HepG2 (cell line): Measurements from ENCODE around the gene KLHDC8B. TPM values are rescaled to one million over a fixed set of nuclear protein-coding genes. Genes with fewer than 3 reads are reported as not detected.

ENCODE experiments used
- HOXA3 ChIP-seq: sonication (generic); formaldehyde crosslinking; IDR thresholded peaks from 2 replicates; pipeline ENCODE4 v1.5.0; 2020; ENCODE audit warnings: missing genetic modification reagents
- MEF2D ChIP-seq: sonication (generic); formaldehyde crosslinking; IDR thresholded peaks from 2 replicates; pipeline ENCODE4 v1.5.1; 2020; ENCODE audit warnings: mild to moderate bottlenecking, missing genetic modification reagents
- PITX1 ChIP-seq: sonication (generic); formaldehyde crosslinking; IDR thresholded peaks from 2 replicates; pipeline ENCODE4 v1.5.1; 2020; ENCODE audit warnings: mild to moderate bottlenecking, missing genetic modification reagents
- POLR2AphosphoS5 ChIP-seq: IDR thresholded peaks from 2 replicates; pipeline ENCODE4 v1.6.1; 2012; ENCODE audit warnings: low read depth, low read length
- SPEN ChIP-seq: sonication (generic); formaldehyde crosslinking; IDR thresholded peaks from 2 replicates; pipeline ENCODE4 v1.5.1; 2020; ENCODE audit warnings: low read depth, mild to moderate bottlenecking, missing genetic modification reagents
- YEATS2 ChIP-seq: sonication (generic); formaldehyde crosslinking; IDR thresholded peaks from 2 replicates; pipeline ENCODE4 v1.4.0; 2020; ENCODE audit warnings: missing genetic modification reagents, borderline replicate concordance
- YEATS4 ChIP-seq: sonication (generic); formaldehyde crosslinking; IDR thresholded peaks from 2 replicates; pipeline ENCODE4 v1.4.0; 2020; ENCODE audit warnings: missing genetic modification reagents, borderline replicate concordance
- YY1 ChIP-seq: IDR thresholded peaks from 2 replicates; pipeline ENCODE4 v1.6.1; 2011; ENCODE audit warnings: low read length, low read depth, moderate library complexity, mild to moderate bottlenecking; ENCODE audit not compliant: insufficient read depth, insufficient replicate concordance
- ZBTB21 ChIP-seq: sonication (generic); formaldehyde crosslinking; IDR thresholded peaks from 2 replicates; pipeline ENCODE4 v1.4.0; 2020; ENCODE audit warnings: missing genetic modification reagents
- ZNF670 ChIP-seq: sonication (generic); formaldehyde crosslinking; IDR thresholded peaks from 2 replicates; pipeline ENCODE4 v1.8.0; 2022; ENCODE audit warnings: mild to moderate bottlenecking, missing genetic modification reagents, borderline replicate concordance
- ZNF709 ChIP-seq: sonication (generic); formaldehyde crosslinking; IDR thresholded peaks from 2 replicates; pipeline ENCODE4 v1.5.0; 2020; ENCODE audit warnings: mild to moderate bottlenecking, missing genetic modification reagents
- ZNF816 ChIP-seq: sonication (generic); formaldehyde crosslinking; IDR thresholded peaks from 2 replicates; pipeline ENCODE4 v1.8.0; 2022; ENCODE audit warnings: missing genetic modification reagents, mild to moderate bottlenecking, borderline replicate concordance
- polyA plus RNA-seq, 8 experiments: library from polyadenylated mRNA; depleted of rRNA in 3 of 8; stranded (reverse) in 7 of 8; unstranded in 1 of 8; fragments of >200 nt; fragmentation: Illumina TruSeq in 4 of 8; extraction: Trizol in 4 of 8; gene quantifications; 2 replicates each; pipeline versions ENCODE4 v1.2.1 to v1.2.3, GENCODE V29; 2011 to 2016; ENCODE audit warnings: low read depth in 4 of 8, missing spikeins in 1 of 8, mixed read lengths in 1 of 8; ENCODE audit not compliant: insufficient read depth in 1 of 8
- total RNA-seq, 5 experiments: library from RNA; depleted of rRNA; stranded (reverse); fragments of >200 nt; fragmentation: Illumina TruSeq; extraction: Trizol; gene quantifications; 2 replicates each; pipeline ENCODE4 v1.2.3, GENCODE V29; 2016; ENCODE audit warnings: low read depth in 1 of 5
- TF ChIP-seq, protein P1 (sequence below): IDR thresholded peaks from 2 replicates; pipeline ENCODE4 v1.4.0; 2020; ENCODE audit warnings: mild to moderate bottlenecking, missing genetic modification reagents
- TF ChIP-seq, protein P2 (sequence below): conservative IDR thresholded peaks from 2 replicates; pipeline ENCODE4 v1.6.1; 2018; ENCODE audit warnings: missing genetic modification reagents
- TF ChIP-seq, protein P3 (sequence below): sonication (generic); formaldehyde crosslinking; IDR thresholded peaks from 2 replicates; pipeline ENCODE4 v1.4.0; 2020; ENCODE audit warnings: missing genetic modification reagents; ENCODE audit errors: not compliant biosample characterization
- TF ChIP-seq, protein P4 (sequence below): sonication (generic); formaldehyde crosslinking; IDR thresholded peaks from 2 replicates; pipeline ENCODE4 v1.4.0; 2020; ENCODE audit warnings: missing genetic modification reagents
- TF ChIP-seq, protein P5 (sequence below): sonication (generic); formaldehyde crosslinking; conservative IDR thresholded peaks from 2 replicates; pipeline ENCODE4 v1.8.0; 2022; ENCODE audit warnings: mild to moderate bottlenecking, moderate library complexity, missing genetic modification reagents

KLHDC8B gene
- total and polyA plus RNA-seq, 2 of the 13 experiments (the other 11 are each of a cell fraction or from before 2014, with no cell fraction given), result 17.2 to 17.8 TPM

DNA sequence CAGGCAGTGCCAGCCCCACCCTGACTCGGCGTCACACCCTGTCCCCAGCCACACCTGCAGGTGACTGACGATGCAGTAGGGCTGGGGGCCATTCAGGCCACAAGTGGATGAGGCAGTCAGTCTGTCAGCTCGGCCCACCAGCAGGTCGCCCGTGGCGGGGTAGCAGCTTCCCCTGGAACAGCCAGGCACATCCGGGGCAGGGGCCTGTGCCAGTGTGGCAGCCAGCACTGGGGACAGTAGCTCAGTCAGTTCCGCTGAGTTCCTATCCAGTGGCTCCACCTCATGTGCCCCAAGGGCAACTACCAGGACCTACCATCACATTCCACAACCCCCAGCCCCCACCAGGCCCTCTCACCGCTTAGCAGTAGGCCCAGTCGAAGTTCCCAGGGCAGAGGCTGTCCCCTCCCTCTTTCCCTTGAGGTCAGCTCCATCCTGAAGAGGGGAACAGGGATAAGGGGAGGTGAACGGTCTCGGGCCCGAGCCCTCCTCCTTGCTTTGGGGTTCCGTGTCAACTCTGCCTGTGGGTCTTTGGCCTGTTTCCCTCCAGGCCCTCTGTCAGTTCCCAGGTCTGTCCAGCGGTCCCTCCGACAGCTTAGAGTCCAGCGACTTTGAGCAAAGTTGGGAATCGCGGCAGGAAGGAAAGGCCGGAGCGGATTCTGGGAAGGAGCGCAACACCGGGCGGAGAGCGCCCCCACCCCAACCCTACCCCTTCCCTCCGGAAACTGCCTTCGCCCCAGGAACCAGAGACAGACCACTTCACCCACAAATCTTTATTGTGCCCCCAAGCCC is 38.8 kb upstream of the KLHDC8B start, which contains the start of gene LAMB2 (continued):
- TF ChIP-seq, protein P1, sequence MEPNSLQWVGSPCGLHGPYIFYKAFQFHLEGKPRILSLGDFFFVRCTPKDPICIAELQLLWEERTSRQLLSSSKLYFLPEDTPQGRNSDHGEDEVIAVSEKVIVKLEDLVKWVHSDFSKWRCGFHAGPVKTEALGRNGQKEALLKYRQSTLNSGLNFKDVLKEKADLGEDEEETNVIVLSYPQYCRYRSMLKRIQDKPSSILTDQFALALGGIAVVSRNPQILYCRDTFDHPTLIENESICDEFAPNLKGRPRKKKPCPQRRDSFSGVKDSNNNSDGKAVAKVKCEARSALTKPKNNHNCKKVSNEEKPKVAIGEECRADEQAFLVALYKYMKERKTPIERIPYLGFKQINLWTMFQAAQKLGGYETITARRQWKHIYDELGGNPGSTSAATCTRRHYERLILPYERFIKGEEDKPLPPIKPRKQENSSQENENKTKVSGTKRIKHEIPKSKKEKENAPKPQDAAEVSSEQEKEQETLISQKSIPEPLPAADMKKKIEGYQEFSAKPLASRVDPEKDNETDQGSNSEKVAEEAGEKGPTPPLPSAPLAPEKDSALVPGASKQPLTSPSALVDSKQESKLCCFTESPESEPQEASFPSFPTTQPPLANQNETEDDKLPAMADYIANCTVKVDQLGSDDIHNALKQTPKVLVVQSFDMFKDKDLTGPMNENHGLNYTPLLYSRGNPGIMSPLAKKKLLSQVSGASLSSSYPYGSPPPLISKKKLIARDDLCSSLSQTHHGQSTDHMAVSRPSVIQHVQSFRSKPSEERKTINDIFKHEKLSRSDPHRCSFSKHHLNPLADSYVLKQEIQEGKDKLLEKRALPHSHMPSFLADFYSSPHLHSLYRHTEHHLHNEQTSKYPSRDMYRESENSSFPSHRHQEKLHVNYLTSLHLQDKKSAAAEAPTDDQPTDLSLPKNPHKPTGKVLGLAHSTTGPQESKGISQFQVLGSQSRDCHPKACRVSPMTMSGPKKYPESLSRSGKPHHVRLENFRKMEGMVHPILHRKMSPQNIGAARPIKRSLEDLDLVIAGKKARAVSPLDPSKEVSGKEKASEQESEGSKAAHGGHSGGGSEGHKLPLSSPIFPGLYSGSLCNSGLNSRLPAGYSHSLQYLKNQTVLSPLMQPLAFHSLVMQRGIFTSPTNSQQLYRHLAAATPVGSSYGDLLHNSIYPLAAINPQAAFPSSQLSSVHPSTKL, result peak; percentile 12; the same call in 1 of the 2 replicates
- TF ChIP-seq ZNF709 (0 out of 2 replicates have a peak, but pooled peaks have one; percentile 65), PITX1 (CRISPR knock-in tag) (0 out of 2 replicates have a peak, but pooled peaks have one; percentile 22), SPEN (peak; percentile 66), MEF2D (CRISPR knock-in tag) (no peak), ZBTB21 (CRISPR knock-in tag) (no peak), ZNF816 (CRISPR knock-in tag) (peak; percentile 73; the same call in 1 of the 2 replicates), YEATS4 (CRISPR knock-in tag) (peak; percentile 68; the same call in 1 of the 2 replicates), POLR2AphosphoS5 (peak; percentile 68), HOXA3 (CRISPR knock-in tag) (peak; percentile 54; the same call in 1 of the 2 replicates), YY1 (peak; percentile 68), YEATS2 (CRISPR knock-in tag) (peak; percentile 68; the same call in 1 of the 2 replicates), ZNF670 (CRISPR knock-in tag) (peak; percentile 50; the same call in 1 of the 2 replicates)
- TF ChIP-seq, protein P2, sequence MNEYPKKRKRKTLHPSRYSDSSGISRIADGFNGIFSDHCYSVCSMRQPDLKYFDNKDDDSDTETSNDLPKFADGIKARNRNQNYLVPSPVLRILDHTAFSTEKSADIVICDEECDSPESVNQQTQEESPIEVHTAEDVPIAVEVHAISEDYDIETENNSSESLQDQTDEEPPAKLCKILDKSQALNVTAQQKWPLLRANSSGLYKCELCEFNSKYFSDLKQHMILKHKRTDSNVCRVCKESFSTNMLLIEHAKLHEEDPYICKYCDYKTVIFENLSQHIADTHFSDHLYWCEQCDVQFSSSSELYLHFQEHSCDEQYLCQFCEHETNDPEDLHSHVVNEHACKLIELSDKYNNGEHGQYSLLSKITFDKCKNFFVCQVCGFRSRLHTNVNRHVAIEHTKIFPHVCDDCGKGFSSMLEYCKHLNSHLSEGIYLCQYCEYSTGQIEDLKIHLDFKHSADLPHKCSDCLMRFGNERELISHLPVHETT (CRISPR knock-in tag), result no peak
- TF ChIP-seq, protein P3, sequence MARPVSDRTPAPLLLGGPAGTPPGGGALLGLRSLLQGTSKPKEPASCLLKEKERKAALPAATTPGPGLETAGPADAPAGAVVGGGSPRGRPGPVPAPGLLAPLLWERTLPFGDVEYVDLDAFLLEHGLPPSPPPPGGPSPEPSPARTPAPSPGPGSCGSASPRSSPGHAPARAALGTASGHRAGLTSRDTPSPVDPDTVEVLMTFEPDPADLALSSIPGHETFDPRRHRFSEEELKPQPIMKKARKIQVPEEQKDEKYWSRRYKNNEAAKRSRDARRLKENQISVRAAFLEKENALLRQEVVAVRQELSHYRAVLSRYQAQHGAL (CRISPR knock-in tag), result peak; percentile 37
- TF ChIP-seq, protein P4, sequence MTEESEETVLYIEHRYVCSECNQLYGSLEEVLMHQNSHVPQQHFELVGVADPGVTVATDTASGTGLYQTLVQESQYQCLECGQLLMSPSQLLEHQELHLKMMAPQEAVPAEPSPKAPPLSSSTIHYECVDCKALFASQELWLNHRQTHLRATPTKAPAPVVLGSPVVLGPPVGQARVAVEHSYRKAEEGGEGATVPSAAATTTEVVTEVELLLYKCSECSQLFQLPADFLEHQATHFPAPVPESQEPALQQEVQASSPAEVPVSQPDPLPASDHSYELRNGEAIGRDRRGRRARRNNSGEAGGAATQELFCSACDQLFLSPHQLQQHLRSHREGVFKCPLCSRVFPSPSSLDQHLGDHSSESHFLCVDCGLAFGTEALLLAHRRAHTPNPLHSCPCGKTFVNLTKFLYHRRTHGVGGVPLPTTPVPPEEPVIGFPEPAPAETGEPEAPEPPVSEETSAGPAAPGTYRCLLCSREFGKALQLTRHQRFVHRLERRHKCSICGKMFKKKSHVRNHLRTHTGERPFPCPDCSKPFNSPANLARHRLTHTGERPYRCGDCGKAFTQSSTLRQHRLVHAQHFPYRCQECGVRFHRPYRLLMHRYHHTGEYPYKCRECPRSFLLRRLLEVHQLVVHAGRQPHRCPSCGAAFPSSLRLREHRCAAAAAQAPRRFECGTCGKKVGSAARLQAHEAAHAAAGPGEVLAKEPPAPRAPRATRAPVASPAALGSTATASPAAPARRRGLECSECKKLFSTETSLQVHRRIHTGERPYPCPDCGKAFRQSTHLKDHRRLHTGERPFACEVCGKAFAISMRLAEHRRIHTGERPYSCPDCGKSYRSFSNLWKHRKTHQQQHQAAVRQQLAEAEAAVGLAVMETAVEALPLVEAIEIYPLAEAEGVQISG (CRISPR knock-in tag), result peak; percentile 50; the same call in 1 of the 2 replicates
- TF ChIP-seq, protein P5, sequence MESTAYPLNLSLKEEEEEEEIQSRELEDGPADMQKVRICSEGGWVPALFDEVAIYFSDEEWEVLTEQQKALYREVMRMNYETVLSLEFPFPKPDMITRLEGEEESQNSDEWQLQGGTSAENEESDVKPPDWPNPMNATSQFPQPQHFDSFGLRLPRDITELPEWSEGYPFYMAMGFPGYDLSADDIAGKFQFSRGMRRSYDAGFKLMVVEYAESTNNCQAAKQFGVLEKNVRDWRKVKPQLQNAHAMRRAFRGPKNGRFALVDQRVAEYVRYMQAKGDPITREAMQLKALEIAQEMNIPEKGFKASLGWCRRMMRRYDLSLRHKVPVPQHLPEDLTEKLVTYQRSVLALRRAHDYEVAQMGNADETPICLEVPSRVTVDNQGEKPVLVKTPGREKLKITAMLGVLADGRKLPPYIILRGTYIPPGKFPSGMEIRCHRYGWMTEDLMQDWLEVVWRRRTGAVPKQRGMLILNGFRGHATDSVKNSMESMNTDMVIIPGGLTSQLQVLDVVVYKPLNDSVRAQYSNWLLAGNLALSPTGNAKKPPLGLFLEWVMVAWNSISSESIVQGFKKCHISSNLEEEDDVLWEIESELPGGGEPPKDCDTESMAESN (CRISPR knock-in tag), result peak; percentile 64; the same call in 1 of the 2 replicates
